WI38 (cell line): ENCODE results near the gene FMOD.
"Not testable (repeated sequence)": the region's sequence is repeated elsewhere in the genome, so short reads cannot be mapped to it uniquely, and the experiment has no call there.

Source experiments
- H3K4me3 ChIP-seq: 2 replicates; pipeline ENCODE4 v1.5.1; 2011; ENCODE audit warnings: low read depth, mild to moderate bottlenecking, control low read depth, low read length
- CTCF ChIP-seq: IDR thresholded peaks from 2 replicates; pipeline ENCODE4 v1.5.1; 2012; ENCODE audit warnings: low read depth, mild to moderate bottlenecking, control low read depth, low read length

FMOD gene

GRCh38 chr1:203320591-203321272, 30.2 kb downstream of the FMOD start:
- H3K4me3 ChIP-seq = no peak overlapping the region
- no peak for TF ChIP-seq CTCF

DNA sequence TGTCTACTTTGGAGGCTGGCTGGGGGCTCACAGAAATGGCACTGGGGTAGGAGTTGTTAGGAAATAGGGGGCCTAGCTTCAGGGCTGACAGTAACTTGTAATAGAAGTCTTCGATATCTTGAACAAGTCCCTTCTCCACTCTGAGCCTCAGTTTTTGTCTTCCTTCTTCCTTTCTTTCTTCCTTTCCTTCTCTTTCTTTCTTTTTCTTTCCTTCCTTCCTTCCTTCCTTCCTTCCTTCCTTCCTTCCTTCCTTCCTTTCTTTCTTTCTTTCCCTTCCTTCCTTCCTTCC, 32.7 kb downstream of the FMOD start:
- H3K4me3 ChIP-seq = no peak overlapping the region
- no peak for TF ChIP-seq CTCF

DNA sequence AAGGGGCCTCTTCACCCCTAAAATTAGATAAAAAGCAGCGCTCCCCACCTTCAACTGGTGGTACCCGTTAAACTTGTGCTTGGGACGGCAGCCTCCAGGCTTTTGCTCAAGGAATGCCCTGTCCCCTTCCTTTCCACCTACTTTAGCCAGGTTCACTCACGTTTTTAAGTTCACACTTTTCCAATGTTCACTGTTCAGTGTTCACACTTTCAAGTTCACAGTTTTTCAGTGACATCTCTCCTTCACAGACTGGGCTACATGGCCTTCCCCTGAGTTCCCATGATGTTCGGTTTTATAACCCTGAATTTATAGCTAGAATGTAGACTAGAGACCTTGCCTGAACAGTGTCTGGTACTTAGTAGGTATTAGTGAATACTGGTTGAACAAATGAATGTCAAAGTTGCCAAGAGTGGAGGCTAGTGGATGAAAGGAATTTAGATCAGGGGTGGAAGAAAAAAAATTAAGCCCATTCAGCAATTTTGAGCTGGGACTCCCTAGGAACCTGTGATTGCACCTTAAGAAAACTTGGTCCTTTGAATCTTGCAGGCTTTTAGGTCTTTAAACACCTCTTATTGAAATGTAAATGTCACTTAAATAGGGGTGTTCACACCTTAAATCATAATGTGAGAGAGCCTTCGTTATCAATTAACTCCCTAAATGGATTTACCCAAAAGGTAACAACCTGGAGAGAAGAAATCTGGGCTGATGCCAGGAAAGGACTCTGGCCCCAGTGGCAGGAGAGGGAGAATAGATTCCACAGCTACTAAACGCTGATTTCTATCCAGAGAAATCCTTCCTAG, 33.3 kb downstream of the FMOD start:
- no peak overlapping the region for H3K4me3 ChIP-seq
- TF ChIP-seq CTCF = no peak

GRCh38 chr1:203316626-203317093, 34.3 kb downstream of the FMOD start:
- no peak for TF ChIP-seq CTCF
- no peak overlapping the region for H3K4me3 ChIP-seq

DNA sequence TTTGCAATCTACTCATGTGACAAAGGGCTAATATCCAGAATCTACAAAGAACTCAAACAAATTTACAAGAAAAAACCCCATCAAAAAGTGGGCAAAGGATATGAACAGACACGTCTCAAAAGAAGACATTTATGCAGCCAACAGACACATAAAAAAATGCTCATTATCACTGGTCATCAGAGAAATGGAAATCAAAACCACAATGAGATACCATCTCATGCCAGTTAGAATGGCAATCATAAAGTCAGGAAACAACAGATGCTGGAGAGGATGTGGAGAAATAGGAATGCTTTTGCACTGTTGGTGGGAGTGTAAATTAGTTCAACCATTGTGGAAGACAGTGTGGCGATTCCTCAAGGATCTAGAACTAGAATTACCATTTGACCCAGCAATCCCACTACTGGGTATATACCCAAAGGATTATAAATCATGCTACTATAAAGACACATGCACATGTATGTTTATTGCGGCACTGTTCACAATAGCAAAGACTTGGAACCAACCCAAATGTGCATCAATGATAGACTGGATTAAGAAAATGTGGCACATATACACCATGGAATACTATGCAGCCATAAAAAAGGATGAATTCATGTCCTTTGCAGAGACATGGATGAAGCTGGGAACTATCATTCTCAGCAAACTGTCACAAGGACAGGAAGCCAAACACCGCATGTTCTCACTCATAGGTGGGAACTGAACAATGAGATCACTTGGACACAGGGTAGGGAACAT, 36.7 kb downstream of the FMOD start:
- H3K4me3 ChIP-seq = not testable (repeated sequence)

DNA sequence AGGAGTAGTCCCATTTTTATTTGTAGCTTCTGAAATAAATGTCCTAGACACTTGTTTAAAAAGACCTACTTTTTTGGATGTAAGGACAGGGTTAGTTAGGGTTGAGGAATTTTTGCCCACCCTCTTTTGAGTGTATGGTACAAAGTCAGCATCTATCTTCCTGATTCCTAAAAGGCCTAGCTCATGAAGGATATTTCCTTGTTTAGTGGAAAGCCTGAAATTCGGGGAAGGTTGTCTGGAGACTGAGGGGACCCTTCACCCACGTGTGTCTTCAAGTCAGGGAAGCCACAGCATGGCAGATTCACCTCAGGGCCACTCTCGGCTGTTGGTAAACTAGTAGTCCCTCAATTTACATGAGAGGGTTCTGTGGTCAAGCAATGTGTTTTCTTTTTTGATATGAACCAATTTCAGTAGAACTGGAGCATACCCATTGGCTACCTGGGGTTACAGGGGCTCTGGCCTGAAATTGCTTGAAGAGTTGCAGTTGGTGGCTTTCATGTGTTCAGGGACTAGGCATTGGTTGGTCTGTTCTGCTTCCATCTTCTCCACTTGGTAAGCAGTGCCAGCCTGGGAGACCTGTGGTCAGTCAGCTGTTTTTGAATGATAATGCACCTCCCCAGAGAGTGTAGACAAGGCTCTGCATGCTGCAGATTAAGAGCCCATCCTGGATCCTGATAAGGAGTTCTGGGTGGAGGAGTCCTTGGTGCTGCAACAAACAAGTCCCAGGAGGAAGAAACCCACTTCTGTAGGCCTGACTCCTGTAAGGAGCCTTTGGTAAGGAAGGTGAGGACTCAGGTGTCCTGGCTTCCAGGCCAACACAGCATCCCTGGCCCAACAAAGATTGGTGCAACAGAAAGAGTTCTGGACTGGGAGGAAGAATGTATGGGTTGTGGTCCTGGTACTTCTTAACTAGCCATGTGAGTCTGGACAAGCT, 39.3 kb downstream of the FMOD start:
- no peak overlapping the region for H3K4me3 ChIP-seq
- no peak for TF ChIP-seq CTCF

DNA sequence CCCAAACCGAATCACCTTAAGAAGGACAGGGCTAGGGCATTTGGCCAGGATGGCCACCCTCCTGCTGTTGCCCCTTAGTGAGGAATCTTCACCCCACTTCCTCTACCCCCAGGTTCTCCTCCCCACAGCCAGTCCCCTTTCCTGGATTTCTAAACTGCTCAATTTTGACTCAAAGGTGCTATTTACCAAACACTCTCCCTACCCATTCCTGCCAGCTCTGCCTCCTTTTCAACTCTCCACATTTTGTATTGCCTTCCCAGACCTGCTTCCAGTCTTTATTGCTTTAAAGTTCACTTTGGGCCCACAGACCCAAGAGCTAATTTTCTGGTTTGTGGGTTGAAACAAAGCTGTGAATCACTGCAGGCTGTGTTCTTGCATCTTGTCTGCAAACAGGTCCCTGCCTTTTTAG, 42.0 kb downstream of the FMOD start:
- no peak for TF ChIP-seq CTCF
- no peak overlapping the region for H3K4me3 ChIP-seq
